ENCODE data around the gene GGN. TPM values are rescaled to one million over a fixed set of nuclear protein-coding genes. Genes with fewer than 3 reads are reported as not detected.

Gene GGN
- total RNA-seq, 1 donor from 2014 or later, result 1.2 TPM

DNA sequence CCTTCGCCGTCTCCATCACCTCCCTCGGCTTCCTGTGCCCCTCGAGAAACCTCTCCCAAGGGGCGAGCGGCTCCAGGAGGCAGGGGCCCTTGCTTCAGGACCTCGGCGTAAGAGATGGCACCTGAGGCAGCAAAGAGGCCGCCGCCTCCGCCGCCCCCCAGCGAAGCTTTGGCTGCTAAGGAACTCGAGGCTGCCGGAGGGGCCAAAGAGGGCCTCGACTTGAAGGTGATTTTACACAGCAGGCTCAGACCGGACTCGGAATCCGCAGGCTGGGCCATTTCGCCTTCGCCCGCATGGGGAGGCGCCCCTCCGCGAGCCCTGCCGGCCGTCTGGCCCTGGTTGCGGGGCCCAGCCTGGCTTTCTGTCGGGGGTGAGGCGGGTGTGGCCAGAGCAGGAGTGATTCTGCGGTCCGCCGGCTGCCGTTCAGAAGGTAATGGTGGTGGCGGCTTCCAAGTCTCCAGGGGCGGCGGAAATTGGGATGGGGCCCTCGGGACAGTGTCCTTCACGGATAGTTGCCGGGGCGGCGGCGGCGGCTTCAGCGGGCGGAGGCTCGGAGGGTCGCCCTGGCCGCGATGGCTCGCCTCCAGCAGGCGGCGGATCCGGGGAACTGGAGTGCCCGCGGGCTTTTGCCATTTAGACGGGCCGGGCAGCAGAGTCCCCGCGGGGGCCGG lies 1.4 kb downstream of the GGN start:
- ChIA-PET POLR2A (interaction anchor here (2.7 to 3.4 kb wide), 2 partner anchors 10 to 17 kb away, joined by 17 to 78 read pairs; partner anchors contain the start of genes FAM98C and PSMD8), CTCF (interaction anchor here (1.9 to 2.8 kb wide), 2 partner anchors 16 kb away, joined by 5 to 25 read pairs; partner anchors contain the start of gene FAM98C)
- Mint-ChIP-seq H3K4me3 (no peak overlapping the region), H3K36me3 (ENCODE audit: low read depth) (peaks cover 31% of the 10 kb centered on the region), H3K9me3 (no peaks in the 10 kb centered on the region), H3K27ac (no peak overlapping the region), H3K4me1 (peaks cover 25% of the 10 kb centered on the region), H3K27me3 (peaks cover 24% of the 10 kb centered on the region)
- TF ChIP-seq, protein P1, sequence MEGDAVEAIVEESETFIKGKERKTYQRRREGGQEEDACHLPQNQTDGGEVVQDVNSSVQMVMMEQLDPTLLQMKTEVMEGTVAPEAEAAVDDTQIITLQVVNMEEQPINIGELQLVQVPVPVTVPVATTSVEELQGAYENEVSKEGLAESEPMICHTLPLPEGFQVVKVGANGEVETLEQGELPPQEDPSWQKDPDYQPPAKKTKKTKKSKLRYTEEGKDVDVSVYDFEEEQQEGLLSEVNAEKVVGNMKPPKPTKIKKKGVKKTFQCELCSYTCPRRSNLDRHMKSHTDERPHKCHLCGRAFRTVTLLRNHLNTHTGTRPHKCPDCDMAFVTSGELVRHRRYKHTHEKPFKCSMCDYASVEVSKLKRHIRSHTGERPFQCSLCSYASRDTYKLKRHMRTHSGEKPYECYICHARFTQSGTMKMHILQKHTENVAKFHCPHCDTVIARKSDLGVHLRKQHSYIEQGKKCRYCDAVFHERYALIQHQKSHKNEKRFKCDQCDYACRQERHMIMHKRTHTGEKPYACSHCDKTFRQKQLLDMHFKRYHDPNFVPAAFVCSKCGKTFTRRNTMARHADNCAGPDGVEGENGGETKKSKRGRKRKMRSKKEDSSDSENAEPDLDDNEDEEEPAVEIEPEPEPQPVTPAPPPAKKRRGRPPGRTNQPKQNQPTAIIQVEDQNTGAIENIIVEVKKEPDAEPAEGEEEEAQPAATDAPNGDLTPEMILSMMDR (IDR thresholded peaks at IDR 0.05), result no peak
- ATAC-seq (ENCODE audit: low read depth) (no peak), DNase-seq (no peak)
- intact Hi-C loops (cut with micrococcal nuclease), result no loop called here

DNA sequence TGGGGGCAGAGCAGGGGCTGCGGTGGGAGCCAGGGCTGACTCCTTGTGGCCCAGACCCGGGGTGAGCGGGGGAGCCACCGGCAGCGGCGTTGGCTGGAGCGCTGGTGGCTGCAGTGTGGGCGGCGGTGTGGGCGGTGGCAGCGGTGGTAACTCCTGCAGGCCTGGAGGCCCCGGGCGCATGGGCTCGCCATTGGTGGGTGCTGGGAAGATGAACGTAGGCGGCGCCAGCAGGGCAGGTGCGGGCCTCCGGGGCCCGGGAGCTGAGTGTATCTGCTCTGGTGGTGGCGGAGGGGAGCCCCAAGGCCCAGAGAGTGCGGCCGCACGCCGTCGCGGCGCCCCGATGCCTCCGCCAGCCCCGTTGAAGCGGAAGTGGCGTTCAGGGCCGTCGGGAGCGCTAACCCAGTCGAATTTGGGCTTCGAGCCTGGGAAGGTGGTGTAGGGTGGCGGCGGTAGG lies 2.0 kb downstream of the GGN start:
- Mint-ChIP-seq H3K4me3 (peak overlapping the region; percentile 28), H3K4me1 (peaks cover 25% of the 10 kb centered on the region), H3K27me3 (peaks cover 18% of the 10 kb centered on the region), H3K27ac (no peak overlapping the region), H3K36me3 (ENCODE audit: low read depth) (peaks cover 37% of the 10 kb centered on the region), H3K9me3 (no peaks in the 10 kb centered on the region)
- intact Hi-C loops (cut with micrococcal nuclease), result no loop called here
- ChIA-PET CTCF (interaction anchor here (1.9 kb wide), 1 partner anchor 17 kb away, joined by 5 read pairs; the partner anchor contains the start of gene FAM98C), POLR2A (interaction anchor here (0.5 to 2.3 kb wide), 3 partner anchors 9 to 519 kb away, joined by 5 to 8 read pairs (median 6); partner anchors contain the start of gene PSMD8)
- TF ChIP-seq, protein P1 (IDR thresholded peaks at IDR 0.05), result no peak
- DNase-seq (peak; percentile 24), ATAC-seq (ENCODE audit: low read depth) (no peak)

- Mint-ChIP-seq H3K4me3 (no peak overlapping the region), H3K36me3 (ENCODE audit: low read depth) (peaks cover 43% of the 10 kb centered on the region), H3K27ac (no peak overlapping the region), H3K9me3 (no peaks in the 10 kb centered on the region), H3K4me1 (peaks cover 25% of the 10 kb centered on the region), H3K27me3 (peaks cover 16% of the 10 kb centered on the region)
- DNase-seq (no peak), ATAC-seq (ENCODE audit: low read depth) (no peak)
- ChIA-PET POLR2A (interaction anchor here (0.5 to 2.3 kb wide), 4 partner anchors 9 to 518 kb away, joined by 3 to 8 read pairs (median 6); partner anchors contain the start of genes PSMD8 and RASGRP4), CTCF (interaction anchor here (1.9 kb wide), 1 partner anchor 17 kb away, joined by 5 read pairs; the partner anchor contains the start of gene FAM98C)
- intact Hi-C loops (cut with micrococcal nuclease), result no loop called here
- TF ChIP-seq, protein P1 (IDR thresholded peaks at IDR 0.05), result no peak
Measured at GRCh38 chr19:38385057-38385803, 2.6 kb downstream of the GGN start.

DNA sequence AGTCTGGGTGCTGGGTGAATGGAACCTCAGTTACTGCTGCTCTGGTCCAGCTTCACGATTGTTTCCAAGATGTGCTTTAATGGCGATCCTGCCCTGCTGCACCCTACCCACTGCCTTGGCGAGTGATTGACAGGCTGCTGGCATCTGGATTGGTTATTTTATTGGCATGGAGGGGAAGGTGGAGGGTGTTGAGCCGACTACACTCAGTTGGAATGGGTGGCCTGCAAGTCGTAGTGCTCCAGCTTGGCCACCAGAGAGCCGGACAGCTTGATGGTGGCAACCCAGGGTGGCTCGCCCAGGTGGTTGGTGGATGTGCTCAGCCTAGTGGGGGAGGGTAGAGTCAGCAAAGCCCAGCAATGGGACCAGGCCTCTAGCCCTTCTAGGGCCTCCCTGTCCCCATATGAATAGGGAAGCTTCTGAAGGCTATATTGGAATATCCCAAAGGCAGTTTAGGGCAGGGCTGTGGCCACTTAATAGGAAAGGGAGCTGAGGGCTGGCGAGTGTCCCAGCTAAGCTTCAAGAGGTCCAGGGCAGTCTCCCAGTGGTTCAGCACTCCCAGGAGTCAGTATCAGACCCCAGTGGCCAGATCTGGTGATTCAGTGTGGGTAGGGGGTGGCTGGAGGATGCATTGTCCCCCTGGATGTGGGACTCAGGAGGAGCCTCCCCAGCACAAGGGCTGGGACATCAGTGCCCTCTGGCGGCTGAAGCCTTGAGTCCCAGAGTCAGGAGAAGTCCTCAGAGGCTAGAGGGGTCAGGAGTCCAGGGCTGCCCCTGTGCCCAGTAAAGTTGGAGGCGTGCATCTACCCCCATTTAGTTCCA lies 3.4 kb downstream of the GGN start:
- Mint-ChIP-seq H3K27ac (no peak overlapping the region), H3K27me3 (peaks cover 12% of the 10 kb centered on the region), H3K36me3 (ENCODE audit: low read depth) (peaks cover 50% of the 10 kb centered on the region), H3K9me3 (no peaks in the 10 kb centered on the region), H3K4me3 (no peak overlapping the region), H3K4me1 (peaks cover 24% of the 10 kb centered on the region)
- ChIA-PET CTCF (interaction anchor here (1.9 kb wide), 1 partner anchor 18 kb away, joined by 5 read pairs; the partner anchor contains the start of gene FAM98C), POLR2A (interaction anchor here (1.4 to 2.3 kb wide), 2 partner anchors 8 to 10 kb away, joined by 6 to 8 read pairs; partner anchors contain the start of gene PSMD8)
- DNase-seq (no peak), ATAC-seq (ENCODE audit: low read depth) (no peak)
- TF ChIP-seq, protein P1 (IDR thresholded peaks at IDR 0.05), result no peak
- intact Hi-C loops (cut with micrococcal nuclease), result no loop called here
